HG03066 (cell line): ENCODE data around the gene DIAPH2.

ENCODE experiments used
- ATAC-seq: cut with Tn5 transposase; IDR thresholded peaks from one replicate; pipeline ENCODE4 v1.9.1; 2021; ENCODE audit warnings: low read depth; ENCODE audit not compliant: unreplicated experiment

The DIAPH2 gene

DNA sequence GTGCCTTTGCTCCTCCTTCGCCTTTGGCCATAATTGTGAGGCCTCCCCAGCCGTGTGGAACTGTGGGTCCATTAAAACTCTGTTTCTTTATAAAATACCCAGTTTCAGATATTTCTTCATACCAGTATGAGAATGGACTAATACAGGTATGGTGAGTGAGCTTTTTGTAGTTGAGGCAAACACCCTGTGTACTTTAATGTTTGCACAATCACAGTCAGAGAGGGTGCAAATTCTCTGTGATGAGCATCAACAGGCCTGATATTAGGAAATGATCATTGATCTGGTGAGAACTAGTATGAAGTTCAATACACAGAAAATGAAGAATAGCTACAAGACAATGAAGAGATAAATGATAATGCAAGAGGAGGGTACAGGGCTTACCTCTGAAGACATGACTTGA is 943.7 kb downstream of the DIAPH2 start:
- ATAC-seq = no peak

DNA sequence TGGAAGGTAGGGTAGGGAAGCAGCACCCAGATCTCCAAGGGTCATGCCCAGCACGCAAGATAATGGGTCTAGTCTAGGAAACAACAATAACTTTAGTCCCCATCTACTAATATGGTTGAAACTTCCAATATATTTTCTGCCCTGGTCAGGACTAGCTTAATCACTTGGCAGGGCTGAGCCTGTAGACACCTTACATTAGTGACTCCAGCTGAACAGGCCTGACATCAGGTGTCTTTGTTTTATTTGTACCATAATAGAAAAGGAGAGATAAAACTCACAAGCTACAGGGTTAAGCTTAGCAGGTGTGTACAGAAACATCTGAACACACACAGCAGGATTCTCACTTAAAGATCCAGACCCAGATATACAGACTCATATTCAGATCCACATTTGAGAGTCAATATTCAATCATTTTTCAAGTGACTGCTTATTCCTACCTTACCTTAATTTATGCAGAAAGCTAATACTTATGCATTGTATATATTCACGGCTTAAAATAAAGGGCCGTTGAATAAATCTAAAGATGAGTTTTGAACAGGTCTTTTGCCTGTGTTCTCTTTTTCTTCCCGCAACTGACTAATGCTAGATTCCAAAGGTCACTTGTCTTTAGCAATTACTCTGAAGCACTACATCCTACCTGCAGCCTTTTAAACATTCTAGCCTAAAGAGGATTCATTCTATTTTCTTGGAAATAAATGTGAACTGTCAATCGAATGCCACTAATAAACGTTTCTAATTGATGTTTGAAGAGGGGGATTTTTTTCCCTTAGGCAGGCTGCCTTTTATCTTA is 944.4 kb downstream of the DIAPH2 start:
- no peak for ATAC-seq

DNA sequence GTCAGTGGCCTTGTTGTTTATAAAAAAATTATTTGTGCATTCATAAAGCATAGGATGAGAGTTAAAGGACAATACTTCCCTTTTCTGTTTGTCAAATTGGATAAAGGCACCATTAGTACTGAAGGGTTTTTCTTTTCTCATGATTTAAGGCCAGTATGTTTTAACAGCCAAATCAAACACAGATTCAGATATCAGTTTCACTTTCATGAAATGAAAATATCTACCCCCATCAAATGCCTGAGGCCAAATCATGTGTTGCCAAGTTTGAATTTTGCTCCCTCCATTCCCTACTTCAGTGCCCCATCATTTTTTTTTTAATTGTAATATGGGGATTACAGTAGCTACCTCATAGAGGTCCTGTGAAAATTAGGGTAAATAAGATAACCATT is 944.9 kb downstream of the DIAPH2 start:
- no peak for ATAC-seq

DNA sequence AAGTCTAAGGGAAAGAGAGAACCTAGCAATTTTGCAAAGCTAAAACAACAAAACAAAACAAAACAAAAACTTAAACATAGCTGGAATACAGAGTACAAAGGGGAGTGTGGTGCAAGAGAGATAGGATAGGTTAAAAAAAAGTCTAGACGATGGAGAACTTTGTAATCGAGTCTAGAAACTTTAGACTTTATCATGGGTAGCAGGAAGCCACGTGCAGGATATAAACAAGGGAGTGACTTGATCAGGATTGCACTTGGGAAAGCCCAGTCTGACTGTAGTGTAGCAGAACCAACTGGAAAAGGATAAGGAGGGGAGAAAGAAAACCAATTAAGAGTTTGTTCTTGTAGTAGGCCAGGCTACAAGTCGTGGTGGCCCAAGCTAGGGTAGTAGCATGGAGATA is 949.2 kb downstream of the DIAPH2 start:
- no peak for ATAC-seq

DNA sequence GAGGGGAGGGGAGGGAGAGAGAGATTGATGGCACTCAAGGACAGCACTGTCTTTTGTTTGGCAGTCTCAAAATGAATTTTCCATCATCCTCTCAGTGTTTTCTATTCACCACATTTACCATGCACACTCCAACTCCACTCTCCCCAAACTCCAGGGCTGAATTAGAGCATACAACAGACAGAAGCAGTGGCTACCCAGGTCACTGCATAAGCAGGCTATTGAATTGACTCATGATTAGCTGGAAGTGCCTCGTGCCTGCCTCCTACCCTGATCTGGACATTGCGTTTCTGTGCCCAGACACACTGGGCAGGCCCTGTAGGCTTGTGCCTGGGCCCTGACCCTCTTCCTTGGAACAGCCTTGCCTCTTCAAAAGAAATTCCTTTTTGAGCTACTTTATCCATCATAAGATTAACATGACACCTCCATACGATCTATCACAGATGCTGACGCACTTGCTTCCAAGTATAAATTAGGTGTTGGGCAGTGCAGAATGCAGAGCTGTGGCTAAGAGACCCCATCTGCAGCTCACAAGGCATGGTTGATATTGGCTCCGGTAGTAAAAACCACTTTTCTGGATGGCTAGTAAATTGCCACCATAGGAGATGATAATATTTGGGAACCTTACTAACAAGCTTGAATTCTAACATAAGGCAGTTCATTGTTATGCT is 952.0 kb downstream of the DIAPH2 start:
- no peak for ATAC-seq

DNA sequence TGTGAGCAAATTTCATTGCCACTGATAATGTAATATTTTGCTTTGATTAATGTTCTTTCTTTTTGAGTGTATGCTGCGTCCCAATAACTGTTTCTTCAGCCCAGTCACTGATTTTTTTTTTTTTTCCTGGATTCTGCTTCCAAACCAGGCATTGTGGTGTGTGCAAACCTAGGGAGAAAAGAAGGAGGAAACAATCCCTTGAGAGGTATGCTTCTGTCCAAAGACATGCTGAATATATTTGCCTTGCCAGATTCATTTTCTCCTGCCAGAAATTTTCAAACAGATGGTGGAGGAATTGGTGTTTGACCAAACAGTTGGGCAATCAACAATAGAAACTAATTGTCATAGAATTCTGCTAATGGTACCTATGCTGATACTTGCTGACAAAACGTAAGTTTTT is 952.6 kb downstream of the DIAPH2 start:
- ATAC-seq = no peak

DNA sequence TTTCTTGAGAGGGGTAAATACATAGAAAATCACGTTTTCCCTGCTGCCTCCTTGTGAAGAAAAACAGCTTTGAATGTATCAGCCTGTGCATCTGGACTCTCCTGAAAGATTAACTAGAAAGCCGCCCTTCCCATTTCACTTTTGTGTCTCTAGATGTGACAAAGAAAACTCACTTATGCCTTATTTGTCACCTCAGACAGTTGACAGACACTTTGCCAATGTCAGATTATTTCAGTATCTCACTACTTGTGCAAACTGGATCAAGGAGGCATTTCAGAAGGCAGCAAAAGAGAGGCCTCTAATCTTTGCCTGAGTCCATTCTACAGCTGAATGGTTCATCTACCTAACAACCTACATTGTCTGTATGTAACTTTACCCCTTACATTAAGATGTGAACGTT is 954.0 kb downstream of the DIAPH2 start:
- no peak for ATAC-seq

DNA sequence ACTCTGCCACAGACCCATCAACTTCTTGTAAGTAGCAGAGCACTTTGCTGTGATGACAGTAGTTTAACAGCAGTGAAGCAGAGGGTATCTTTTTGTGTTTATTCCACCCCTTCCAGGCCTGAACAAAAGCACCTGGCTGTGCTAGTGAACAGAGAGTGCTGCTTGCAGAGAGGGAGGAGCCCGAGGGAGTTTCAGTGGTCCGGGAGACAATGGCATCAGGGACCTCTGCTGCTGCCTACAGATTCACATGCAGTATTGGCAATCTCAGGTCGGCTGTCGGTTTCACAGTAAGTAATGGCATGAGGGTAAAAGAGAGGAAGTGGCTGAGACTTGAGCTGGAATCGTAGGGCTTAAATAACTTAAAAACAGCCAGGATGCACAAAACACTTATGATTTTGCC is 954.9 kb downstream of the DIAPH2 start:
- no peak for ATAC-seq
